GM13977 (cell line): ENCODE measurements around the gene CPNE4.

Experiments used
- DNase-seq: peaks from one replicate; pipeline ENCODE4 v3.0.0; 2012; ENCODE audit warnings: low spot score
- in situ Hi-C: fragments of 300-500 bp; cut with MboI; formaldehyde crosslinking; loops from one replicate; pipeline ENCODE4 v1.12.0; 2022; ENCODE audit warnings: low sequenced_read_pairs, low pct_unique_long_range_greater_than_20kb, mixed read lengths, inconsistent platforms; ENCODE audit not compliant: unreplicated experiment
- TF ChIP-seq, protein P1 (sequence below): IDR thresholded peaks from 2 replicates; pipeline ENCODE4 v1.5.1; 2012; ENCODE audit warnings: mild to moderate bottlenecking, control low read depth; ENCODE audit not compliant: insufficient read depth; ENCODE audit errors: extremely low read depth, missing control alignments

CPNE4 gene

DNA sequence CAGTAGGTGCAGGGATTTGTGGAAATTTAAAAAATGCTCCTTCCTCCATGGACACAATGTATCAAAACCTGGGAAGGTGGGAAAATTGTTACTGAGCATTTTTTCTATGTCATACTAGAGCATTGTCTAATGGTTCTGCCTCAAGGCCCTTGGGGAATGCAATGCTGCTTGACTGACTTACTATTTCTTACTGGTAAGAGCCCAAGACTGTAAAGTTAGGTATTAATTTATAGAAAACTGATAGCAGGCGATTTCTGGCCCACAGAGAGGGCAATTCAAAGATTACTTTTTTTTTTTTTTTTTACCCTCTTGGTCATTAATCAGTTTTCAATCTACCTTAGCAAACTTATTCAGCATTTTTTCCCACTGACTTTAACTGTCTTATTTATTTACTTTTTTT, 493.5 kb downstream of the CPNE4 start:
- TF ChIP-seq, protein P1, sequence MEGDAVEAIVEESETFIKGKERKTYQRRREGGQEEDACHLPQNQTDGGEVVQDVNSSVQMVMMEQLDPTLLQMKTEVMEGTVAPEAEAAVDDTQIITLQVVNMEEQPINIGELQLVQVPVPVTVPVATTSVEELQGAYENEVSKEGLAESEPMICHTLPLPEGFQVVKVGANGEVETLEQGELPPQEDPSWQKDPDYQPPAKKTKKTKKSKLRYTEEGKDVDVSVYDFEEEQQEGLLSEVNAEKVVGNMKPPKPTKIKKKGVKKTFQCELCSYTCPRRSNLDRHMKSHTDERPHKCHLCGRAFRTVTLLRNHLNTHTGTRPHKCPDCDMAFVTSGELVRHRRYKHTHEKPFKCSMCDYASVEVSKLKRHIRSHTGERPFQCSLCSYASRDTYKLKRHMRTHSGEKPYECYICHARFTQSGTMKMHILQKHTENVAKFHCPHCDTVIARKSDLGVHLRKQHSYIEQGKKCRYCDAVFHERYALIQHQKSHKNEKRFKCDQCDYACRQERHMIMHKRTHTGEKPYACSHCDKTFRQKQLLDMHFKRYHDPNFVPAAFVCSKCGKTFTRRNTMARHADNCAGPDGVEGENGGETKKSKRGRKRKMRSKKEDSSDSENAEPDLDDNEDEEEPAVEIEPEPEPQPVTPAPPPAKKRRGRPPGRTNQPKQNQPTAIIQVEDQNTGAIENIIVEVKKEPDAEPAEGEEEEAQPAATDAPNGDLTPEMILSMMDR = no peak
- DNase-seq = no peak
- in situ Hi-C loops = loop anchor here (25.0 kb wide), 2 partner anchors 496 to 504 kb away; partner anchors contain the start of genes ASTE1, CPNE4 and NEK11

DNA sequence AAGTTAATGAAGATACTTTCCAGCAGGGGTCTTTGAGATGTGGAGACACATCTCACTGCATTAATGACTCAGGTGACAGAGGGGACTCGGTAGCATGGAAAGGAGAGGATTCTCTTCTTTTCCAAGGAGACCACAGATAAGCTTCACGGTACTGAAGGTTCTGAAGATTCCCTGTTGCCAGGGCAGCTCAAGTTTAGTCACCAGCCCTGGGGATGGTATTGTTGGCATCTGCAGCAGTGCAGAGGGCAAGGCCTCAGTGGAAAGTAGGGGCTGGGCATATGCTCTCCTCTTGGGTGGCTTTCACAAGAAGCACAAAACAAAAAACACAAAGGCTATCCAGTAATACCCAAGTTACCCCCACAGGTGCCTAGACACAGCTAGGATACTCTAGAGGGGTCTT, 494.0 kb downstream of the CPNE4 start:
- TF ChIP-seq, protein P1 = no peak
- in situ Hi-C loops = loop anchor here (25.0 kb wide), 2 partner anchors 496 to 504 kb away; partner anchors contain the start of genes ASTE1, CPNE4 and NEK11
- DNase-seq = no peak

GRCh38 chr3:131540143-131540542, 494.7 kb downstream of the CPNE4 start:
- no peak for DNase-seq
- TF ChIP-seq, protein P1 = no peak
- in situ Hi-C loops = loop anchor here (25.0 kb wide), 2 partner anchors 497 to 503 kb away; partner anchors contain the start of genes ASTE1, CPNE4 and NEK11

DNA sequence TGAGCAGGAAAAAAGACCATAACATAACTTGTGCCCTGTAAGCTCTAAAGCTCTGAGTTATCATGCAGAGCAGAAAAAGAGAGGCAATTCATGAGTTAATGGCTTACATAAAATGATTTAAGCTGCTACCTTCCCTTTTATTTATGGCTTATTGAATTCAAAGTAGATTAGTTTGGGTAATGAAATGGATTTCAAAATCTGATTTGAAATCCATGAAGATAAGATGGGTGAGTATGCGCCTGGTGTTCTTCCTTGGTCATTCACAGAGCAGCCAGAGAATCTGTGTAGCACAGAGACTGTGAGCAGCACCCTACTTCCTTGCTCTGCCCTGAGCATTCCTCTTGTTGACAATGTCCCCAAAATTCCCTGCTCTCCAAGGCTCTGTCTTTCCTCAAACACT, 495.8 kb downstream of the CPNE4 start:
- TF ChIP-seq, protein P1 = no peak
- no peak for DNase-seq
- in situ Hi-C loops = loop anchor here (25.0 kb wide), 2 partner anchors 498 to 502 kb away; partner anchors contain the start of genes ASTE1, CPNE4 and NEK11

DNA sequence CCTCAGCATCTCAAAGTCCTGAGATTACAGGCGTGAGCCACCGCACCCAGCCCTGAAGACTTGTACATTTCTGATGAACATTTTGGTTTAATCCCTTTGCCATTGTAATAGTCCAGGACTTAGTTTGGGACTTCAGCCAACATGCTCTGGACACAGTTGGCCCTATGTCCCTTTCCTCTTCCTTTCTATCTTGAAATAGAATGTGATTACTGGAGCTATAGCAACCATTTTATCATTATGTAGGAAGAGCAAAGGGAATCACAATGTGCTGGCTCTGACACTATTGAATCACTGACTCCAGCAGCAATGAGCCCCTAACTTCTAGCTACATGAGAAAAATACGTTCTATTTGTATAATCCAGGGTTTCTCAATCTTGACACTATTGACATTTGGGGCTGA, 497.3 kb downstream of the CPNE4 start:
- TF ChIP-seq, protein P1 = no peak
- in situ Hi-C loops = loop anchor here (25.0 kb wide), 2 partner anchors 500 kb away; partner anchors contain the start of genes ASTE1, CPNE4 and NEK11
- no peak for DNase-seq

GRCh38 chr3:131535596-131535995, 499.2 kb downstream of the CPNE4 start:
- DNase-seq = no peak

More at GRCh38 chr3:131535596-131535995, 499.2 kb downstream of the CPNE4 start:
- TF ChIP-seq, protein P1 = no peak
- in situ Hi-C loops = loop anchor here (25.0 kb wide), 2 partner anchors 498 to 502 kb away; partner anchors contain the start of genes ASTE1, CPNE4 and NEK11
